HG03064 (cell line): ENCODE measurements around the gene CCDC159.
"Not testable (repeated sequence)": the region's sequence is repeated elsewhere in the genome, so short reads cannot be mapped to it uniquely, and the experiment has no call there.

Experiments
- ATAC-seq: cut with Tn5 transposase; IDR thresholded peaks from one replicate; pipeline ENCODE4 v1.9.1; 2021; ENCODE audit warnings: low read depth; ENCODE audit not compliant: unreplicated experiment

CCDC159 gene

DNA sequence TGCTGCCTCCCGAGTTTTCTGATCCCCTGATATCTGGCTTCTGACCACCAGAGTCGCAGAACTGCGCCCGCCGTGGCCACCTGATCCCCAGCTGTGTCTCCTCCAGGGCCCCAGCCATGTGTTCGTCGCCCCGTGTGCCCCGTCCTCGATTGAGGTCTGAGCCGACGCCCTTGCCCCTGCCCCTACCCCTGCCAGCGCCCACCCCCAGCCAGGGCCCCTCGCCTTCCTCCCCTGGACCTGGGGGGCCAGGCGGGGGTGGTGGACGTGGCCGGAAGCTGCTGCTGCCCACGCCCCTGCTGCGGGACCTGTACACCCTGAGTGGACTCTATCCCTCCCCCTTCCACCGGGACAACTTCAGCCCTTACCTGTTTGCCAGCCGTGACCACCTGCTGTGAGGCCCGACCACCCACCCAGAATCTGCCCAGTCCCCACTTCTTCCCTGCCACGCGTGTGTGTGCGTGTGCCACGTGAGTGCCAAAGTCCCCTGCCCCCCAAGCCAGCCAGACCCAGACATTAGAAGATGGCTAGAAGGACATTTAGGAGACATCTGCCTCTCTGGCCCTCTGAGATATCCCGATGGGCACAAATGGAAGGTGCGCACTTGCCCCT, 18.1 kb downstream of the CCDC159 start:
- ATAC-seq, result no peak

DNA sequence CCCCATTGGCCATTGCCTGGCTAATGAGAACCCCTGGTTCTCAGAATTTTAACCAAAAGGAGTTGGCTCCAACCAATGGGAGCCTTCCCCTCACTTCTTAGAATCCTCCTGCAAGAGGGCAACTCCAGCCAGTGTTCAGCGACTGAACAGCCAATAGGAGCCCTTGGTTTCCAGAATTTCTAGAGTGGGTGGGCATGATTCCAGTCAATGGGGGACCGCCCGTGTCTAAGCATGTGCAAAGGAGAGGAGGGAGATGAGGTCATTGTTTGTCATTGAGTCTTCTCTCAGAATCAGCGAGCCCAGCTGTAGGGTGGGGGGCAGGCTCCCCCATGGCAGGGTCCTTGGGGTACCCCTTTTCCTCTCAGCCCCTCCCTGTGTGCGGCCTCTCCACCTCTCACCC, 18.6 kb downstream of the CCDC159 start:
- ATAC-seq, result no peak

DNA sequence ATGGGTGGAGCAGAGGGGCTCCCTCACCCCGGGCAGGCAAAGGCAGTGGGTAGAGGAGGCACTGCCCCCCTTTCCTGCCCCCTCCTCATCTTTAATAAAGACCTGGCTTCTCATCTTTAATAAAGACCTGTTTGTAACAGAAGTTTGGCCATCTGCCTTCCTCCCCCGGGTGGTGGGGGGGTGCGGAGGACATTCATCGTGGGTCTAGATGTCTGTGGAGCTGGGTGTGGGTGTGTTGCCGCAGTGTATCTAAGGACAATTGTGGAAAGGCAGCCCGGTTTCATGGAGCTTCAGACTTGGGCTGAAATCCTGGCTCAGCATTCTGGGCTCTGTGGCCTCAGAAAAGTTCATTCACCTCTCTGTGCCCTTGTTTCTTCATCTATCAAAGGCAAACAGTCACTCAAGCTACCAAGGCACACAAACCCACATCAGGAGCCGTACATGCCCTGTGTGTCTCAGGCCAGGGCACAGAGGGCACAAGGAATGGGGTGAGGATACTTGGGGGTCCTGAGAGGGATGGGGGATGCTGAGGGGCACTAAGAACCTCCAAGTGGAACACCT, 19.3 kb downstream of the CCDC159 start:
- ATAC-seq, result no peak

DNA sequence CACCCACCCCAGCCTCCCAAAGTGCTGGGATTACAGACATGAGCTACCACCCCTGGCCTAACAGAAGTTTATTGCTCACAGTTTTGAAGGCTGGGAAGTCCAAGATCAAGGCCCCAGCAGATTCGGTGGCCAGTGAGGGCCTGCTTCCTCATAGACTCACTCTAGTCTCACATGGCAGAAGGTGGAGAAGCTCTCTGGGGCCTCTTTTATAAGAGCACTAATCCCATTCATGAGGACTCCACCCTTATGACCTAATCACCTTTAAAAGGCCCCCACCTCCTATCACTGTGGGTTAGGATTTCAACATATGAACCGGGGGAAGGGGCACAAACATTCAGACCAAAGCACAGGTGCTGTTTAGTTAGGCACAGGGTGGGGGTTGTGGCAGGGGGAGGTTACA, 21.2 kb downstream of the CCDC159 start:
- ATAC-seq, result no peak

DNA sequence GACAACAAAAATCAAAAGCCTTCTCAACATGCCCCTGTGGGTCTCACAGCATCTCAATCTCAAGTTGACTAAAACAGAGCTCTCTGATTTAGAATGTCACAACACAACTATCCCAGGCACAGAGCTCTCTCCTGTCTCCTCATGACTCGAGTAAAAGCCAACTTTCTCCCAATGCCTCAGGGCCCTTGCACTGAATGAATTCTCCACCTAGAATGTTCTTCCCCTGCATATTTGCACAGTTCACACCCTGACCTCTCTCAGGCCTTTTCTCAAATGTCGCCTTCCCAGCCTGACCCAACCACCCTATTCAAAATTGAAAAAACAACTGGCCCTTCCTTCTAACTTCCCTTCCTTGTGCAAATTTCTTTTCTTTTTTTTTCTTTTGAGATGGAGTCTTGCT, 24.4 kb downstream of the CCDC159 start:
- ATAC-seq, result no peak

DNA sequence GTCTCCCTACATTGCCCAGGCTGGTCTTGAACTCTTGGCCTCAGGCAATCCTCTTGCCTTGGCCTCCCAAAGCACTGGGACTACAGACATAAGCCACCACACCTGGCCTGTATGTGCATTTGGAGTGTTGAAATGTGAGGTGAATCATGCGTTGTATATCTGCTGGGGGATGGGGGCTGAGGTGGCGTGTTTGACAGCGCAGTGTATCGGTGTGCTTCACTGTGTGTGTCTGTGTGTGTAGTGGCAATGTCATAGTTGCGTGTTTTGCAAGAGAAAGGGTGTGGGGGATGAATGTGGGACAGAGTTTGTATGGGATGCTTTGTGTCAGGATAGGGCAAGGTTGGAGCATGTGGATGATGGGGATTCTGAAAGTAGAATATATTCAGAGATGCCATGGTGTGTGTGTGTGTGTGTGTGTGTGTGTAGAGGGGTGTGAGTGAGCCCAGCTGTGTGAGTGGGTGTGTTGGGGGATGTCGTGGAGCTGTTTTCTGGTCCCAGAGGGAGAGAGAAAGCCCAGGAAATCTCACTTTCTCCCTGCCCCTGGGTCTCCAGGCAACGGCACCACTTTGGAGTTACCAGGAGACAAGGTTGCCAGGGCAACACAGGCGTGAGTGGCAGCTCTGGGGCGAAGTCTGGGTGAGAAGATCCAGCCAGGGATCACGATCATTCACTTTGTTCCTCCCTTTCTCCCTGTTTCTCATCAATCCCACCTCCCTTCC, 27.0 kb downstream of the CCDC159 start:
- ATAC-seq, result no peak

DNA sequence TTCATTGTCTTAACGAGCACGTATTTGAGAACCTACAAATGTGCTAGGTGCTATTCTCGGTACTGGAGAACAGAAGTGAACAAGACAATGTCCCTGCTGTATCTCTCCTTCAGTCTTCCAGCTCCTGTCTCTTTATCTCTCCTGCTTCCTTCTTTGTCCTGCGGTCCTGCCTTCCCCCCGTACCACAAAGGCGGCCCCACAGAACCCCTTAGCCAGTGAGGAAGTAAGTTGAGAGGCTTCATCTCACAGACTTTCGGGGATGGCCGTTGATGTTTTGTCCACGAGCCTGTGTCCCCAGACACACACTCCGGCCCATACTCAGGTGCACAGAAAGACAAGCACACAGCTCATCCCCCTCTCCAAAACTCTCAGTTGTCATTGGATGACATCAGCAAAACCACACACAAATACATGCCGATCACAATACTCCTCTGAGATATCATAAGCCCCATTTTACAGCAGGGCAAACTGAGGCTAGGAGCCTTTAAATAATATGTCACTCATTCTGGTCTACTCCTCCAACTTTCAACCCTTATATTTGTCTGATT, 27.6 kb downstream of the CCDC159 start:
- no peak for ATAC-seq

DNA sequence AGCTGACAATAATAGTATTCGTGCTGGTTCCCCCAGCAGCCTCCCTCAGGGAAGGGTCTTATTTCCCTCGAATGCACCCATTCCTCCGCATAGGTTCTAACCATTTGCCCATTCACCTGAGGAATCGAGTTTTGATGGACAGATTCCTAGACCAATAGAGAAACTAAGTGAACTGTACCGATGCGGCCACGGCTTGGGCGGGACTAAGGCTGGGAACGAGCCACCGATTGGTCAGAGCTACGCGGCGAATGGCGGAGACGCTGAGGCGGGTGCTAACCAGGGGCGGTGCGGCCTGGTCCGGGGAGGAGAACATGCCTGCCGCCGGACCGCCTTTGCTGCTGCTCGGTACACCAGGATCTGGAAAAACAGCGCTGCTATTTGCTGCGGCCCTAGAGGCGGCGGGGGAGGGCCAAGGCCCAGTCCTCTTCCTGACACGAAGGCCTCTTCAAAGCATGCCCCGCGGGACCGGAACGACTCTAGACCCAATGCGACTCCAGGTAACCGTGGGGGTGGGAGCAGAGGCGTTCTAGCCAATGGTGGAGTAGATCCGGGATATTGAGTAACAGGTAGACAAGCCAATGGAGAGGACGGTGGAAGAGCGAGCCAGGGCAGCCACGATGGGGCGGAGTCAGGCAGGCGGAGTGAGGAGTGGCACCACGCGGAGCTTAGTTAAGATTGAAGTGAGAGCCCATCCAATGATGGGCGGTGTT, 28.3 kb downstream of the CCDC159 start, which contains the start of gene SWSAP1:
Gene SWSAP1 (plus strand): TSS at position 234 of the 710 bp plus-strand sequence. CDS start 15 bp downstream, at position 249.
- ATAC-seq, result peak; percentile 69

DNA sequence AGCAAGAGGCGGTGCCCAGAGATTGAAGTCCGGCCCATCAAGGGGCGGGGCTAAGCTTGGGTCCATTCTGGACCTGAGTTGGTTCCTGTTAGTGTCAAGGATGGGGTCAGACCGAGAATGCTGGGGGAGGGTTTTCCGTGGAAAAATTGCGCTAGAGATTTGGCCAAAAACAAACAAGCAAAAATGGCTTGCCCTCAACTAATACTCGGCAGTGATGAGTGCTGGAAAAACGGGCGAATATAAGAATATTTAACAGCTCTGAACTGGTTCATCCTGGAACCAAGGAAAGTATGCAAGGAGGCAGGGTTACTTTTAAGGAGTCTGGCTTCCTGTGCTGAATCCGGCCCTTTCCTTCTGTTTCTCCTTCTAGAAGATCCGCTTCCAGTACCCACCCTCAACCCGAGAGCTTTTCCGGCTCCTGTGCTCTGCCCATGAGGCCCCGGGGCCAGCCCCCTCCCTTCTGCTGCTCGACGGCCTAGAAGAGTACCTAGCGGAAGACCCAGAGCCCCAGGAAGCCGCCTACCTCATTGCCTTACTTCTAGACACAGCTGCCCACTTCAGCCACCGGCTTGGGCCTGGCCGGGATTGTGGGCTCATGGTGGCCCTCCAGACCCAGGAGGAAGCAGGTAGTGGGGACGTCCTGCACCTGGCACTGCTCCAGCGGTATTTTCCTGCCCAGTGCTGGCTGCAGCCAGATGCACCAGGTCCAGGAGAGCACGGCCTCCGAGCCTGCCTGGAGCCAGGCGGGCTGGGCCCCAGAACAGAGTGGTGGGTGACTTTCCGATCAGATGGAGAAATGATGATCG, 29.0 kb downstream of the CCDC159 start:
- no peak for ATAC-seq

DNA sequence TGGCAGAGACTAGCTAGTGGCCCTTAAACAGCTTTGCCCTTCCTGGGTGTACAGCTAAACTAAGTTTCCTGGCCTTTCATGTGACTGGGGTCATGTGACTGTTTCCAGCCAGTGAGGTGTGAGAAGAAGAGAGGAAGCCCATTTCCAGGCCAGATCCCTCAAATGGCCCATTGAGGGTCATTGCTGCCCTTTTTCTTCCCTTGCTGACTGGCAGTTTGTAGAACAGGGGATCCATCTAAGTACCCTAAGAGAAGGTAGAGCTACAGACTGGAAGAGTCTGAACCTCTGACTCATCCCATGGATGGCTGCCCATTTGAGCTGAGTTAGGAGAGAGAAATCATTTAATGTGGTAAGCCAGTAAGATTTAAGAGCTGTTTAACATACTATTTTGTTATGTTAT, 30.9 kb downstream of the CCDC159 start:
- no peak for ATAC-seq

DNA sequence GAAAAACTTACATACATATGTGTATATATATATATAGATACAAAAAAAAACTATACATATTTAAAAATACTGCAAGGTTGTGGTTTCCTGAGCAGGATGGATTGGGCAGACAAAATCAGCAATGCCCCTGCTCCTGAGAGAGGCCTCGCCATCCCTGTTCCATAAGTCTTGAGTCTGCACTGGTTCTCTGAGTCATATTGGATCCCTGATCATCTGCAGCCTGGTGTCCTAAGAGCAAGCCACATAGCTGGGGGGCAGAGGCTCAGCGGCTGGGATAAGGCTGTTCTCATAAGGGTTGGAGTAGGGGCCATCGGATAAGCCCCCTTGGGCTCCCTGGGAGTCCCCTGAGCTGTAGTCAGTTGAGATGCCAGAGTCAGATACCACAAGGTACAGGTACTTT, 31.4 kb downstream of the CCDC159 start:
- ATAC-seq, result no peak

DNA sequence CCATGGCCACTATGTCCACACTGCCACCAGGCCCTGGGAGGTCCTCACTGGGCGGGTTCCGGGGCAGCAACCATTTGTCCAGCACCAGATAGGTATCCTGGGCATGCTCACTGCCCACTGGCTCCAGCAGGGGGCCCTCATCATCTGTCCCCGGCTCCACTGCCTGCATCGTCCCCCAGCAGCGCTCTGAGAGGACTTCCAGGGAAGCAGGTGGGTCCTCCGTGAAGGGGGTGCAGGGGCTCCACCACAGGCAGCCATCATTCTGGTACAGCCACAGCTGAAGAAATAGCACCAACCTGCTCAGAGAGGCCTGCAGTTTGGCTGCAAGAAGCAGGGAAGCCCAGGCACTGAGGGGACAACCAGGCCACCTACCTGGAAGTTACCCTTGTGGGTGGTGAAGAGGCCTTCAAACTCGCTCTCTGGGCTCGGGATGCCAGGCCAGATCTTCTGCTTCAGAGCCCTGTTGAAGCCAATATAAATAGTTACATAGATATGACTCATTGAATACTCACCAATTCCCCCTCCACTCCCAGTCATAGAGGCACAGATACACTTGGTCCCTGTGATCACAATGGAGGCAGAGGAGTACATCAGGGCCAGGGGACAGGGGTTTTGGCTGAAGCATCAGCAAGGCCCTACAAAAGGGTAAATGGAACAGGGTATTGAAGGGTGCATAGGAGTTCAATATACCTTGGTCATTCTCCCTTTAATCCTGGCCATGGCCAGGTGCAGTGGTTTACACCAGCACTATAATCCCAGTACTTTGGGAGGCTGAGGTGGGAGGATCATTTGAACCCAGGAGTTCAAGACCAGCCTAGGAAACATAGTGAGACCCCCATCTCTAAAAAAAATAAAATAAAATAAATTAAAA, 32.2 kb downstream of the CCDC159 start:
- ATAC-seq, result no peak

DNA sequence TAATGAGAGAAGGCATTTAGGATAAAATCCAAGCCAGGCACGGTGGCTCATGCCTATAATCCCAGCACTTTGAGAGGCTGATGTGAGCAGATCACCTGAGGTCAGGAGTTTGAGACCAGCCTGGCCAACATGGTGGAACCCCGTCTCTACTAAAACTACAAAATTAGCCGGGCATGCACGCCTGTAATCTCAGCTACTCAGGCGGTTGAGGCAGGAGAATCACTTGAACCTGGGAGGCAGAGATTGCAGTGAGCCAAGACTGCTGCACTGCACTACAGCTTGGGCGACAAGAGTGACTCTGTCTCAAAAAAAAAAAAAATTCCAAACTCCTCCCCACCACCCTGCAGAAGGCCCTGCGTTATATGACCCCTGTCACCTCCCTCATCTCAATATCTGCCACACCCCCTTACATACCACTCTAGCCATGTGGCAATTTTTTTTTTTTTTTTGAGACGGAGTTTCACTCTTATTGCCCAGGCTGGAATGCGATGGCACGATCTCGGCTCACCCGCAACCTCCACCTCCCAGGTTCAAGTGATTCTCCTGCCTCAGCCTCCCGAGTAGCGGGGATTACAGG, 33.0 kb downstream of the CCDC159 start:
- ATAC-seq, result not testable (repeated sequence)

DNA sequence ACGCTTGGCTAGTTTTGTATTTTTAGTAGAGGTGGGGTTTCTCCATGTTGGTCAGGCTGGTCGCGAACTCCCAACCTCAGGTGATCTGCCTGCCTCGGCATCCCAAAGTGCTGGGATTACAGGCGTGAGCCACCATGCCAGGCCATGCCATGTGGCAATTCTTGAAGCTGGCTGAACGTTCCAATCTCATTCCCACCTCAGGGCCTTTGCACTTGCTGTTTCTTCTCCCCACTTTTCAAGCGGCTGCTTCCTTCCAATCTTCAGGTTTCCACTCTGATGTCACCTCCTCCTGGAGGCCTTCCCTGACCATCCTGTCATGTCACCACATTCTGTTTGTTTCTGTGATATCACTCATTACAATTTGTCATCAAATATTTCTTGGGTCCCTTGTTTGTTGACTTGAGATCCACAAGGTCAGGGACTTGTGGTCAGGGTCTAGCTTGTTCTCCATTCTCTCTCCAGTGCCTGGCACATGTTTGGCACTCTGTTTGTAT, 33.6 kb downstream of the CCDC159 start:
- ATAC-seq, result no peak

DNA sequence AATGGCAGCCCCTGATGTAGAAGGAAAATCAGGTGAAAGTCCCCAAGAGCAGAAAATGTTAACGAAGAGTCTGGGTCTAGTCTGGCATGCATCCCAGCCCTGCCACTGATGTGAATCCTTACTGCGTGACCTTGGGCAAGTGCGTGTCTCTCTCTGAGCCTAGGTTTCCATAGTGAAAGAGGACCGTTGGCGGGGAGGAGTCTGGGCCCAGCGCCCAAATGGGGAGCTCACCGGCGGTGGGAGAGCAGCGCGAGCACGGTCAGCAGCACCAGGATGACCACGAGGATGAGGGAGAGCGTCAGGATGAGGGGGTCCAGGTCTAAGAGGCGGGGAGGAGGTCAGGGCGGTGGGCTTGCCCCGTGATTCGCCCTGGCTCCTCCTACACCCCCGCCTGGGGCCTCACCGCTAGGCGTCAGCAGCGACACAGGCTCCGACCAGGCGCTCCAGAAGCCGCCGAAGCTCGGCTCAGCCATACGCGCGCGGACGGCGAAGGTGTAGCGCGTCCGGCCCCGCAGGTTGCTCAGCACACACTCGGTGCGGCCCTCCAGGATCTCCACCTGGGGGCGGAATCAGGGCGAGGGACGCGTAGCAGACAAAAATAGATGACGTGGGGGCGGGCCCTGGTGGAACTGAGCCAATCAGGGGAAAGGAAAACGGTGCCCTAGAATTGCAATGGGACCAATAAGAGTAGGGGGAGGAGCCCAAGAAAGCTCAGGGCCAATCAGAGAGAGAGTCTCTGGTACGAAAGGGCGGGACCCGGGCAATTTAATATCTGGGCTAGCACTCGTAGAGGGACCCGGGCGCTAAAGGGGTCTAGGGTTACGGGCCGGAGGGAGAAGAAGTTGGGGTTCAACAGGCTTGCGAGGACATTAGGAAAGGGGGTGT, 34.6 kb downstream of the CCDC159 start:
- ATAC-seq, result peak; percentile 72

DNA sequence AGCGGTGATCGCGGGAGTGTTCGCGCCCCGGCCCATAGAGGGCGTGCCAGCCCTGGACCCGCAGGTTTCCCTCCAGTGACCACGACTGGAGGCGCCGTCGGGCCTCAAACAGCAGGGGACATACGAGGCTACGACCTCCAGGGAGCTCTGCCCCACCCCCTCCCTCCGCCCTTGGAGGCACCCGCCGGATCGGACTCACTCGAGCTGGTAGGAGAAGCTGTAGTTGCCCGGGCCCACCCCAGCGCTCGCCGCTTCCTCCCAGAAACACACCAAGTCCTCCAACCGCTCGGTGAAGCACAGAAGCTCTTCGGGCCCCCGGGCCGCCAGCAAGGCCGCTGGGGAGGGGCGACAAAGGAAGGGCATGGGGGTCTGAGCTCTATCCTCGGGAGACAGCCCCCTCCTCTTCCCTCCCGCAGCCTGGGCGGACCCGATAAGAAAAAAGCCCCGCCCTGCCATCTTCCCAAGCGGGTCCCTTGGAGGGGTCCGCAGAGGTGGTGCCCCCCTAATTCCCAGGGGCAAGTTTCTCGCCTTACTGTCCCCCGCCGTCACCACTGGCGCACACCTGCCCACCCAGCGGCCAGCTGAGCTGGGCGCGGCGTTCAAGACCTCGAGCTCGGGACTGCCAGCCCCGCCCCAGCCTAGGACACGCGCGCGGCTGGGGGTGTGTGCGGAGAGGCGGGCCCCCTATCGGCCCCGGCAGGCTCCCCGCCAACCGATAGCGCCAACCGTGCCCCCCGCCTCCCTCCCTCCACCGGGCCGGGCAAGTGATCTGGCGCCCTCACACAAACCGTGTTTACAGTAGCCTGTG, 36.8 kb downstream of the CCDC159 start:
- ATAC-seq, result no peak

DNA sequence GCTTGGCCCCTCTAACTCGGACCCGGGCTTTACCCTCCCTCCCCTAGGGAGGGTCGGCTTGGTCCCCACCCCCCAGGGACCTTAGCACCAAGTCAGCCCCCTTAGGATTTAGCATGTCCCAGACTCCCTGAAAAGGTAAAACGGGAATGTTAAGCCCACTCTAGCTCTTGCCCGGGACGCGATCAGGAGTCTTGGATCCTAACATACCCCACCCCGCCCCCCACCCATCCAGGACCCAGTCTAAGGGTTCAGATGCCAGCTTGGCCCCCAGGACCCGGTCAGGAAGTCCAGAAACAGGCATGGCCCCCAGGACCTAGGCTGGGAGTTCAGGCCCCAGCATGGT, 37.4 kb downstream of the CCDC159 start:
- no peak for ATAC-seq
